Gastroesophageal sphincter (tissue), 3 donors: ENCODE results near the gene CD4.

ENCODE experiments used
- EP300 ChIP-seq: sonication (generic); formaldehyde crosslinking; IDR thresholded peaks from one replicate; pipeline ENCODE4 v1.6.1; 2017; ENCODE audit warnings: antibody characterized with exemption, mild to moderate bottlenecking
- POLR2A ChIP-seq, 2 donors: fragments of 450-650 bp; IDR thresholded peaks; one replicate each; pipeline ENCODE4 v1.6.1; 2017; ENCODE audit warnings: antibody characterized with exemption in 2 of 2, mild to moderate bottlenecking in 2 of 2, moderate library complexity in 1 of 2
- POLR2AphosphoS5 ChIP-seq: sonication (generic); formaldehyde crosslinking; IDR thresholded peaks from one replicate; pipeline ENCODE4 v1.6.1; 2017; ENCODE audit warnings: antibody characterized with exemption
- TF ChIP-seq, protein P1 (sequence below), 4 experiments: fragments of 200-600 bp in 2 of 4; fragments of 450-650 bp in 2 of 4; sonication (generic) in 1 of 4; IDR thresholded peaks; one replicate each; pipeline ENCODE4 v1.5.1; 2017 to 2019; ENCODE audit warnings: antibody characterized with exemption in 4 of 4, mild to moderate bottlenecking in 2 of 4, moderate library complexity in 2 of 4

DNA sequence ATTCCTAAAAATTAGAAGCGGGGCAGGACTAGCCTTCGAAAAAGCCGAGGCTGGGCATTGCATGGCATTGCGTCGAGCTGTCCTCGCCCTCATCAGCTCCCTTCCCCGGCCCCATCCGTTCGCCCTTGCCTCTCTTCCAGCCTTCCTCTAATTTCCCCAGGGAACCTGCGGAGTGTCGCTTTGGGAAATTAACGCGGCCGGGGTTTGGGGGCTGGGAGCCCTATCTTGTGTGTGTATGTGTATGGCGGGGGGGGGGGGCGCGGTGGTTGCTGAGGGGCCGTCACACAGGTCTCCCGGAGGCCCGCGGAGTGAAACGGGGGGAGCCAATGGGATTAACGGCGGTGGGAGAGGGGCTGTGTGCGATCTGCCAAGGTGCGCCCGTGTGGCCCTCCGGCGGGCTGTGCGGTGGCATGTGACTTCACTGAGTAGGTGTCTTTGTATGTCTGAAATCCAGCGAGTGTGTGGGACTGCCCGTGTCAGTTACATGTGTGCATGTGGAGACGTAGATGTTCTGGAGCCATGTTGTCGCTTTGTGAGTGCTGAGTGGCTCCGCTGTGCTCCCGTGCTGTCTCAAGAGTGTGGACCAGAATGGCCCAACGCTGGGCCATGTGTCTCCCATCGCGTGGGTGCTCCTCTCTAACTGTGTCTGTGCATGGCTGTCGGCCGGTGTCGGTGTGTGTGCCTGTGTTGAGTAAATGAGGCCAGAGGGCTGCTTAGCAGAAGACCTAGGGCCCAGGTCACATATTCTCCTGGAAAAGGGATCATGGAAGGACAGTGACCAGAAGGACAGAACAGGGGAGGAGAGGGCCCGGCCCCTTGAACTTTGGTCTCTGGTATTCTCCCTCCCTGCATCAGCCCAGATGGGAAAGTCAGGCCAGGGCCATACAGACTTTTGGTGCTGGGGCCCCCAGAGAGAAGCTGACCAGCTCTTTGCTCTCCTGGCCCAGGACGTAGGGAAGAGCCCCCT lies 21.7 kb upstream of the CD4 start:
- TF ChIP-seq POLR2AphosphoS5 (no peak), POLR2A (IDR thresholded peaks at IDR 0.05) (no peak), EP300 (no peak)
- TF ChIP-seq, protein P1, sequence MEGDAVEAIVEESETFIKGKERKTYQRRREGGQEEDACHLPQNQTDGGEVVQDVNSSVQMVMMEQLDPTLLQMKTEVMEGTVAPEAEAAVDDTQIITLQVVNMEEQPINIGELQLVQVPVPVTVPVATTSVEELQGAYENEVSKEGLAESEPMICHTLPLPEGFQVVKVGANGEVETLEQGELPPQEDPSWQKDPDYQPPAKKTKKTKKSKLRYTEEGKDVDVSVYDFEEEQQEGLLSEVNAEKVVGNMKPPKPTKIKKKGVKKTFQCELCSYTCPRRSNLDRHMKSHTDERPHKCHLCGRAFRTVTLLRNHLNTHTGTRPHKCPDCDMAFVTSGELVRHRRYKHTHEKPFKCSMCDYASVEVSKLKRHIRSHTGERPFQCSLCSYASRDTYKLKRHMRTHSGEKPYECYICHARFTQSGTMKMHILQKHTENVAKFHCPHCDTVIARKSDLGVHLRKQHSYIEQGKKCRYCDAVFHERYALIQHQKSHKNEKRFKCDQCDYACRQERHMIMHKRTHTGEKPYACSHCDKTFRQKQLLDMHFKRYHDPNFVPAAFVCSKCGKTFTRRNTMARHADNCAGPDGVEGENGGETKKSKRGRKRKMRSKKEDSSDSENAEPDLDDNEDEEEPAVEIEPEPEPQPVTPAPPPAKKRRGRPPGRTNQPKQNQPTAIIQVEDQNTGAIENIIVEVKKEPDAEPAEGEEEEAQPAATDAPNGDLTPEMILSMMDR (IDR thresholded peaks at IDR 0.05) = no peak
